Measurements from ENCODE around the gene MOB2. TPM values are rescaled to one million over a fixed set of nuclear protein-coding genes. Genes with fewer than 3 reads are reported as not detected.

Gene MOB2, protein sequence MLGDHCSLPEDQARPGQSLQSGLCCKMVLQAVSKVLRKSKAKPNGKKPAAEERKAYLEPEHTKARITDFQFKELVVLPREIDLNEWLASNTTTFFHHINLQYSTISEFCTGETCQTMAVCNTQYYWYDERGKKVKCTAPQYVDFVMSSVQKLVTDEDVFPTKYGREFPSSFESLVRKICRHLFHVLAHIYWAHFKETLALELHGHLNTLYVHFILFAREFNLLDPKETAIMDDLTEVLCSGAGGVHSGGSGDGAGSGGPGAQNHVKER
- 100 to 1,000 TPM in 2 of 4 donors, 10 to 100 TPM in 2; 59.6 to 103 (median 87.8) TPM for total RNA-seq

DNA sequence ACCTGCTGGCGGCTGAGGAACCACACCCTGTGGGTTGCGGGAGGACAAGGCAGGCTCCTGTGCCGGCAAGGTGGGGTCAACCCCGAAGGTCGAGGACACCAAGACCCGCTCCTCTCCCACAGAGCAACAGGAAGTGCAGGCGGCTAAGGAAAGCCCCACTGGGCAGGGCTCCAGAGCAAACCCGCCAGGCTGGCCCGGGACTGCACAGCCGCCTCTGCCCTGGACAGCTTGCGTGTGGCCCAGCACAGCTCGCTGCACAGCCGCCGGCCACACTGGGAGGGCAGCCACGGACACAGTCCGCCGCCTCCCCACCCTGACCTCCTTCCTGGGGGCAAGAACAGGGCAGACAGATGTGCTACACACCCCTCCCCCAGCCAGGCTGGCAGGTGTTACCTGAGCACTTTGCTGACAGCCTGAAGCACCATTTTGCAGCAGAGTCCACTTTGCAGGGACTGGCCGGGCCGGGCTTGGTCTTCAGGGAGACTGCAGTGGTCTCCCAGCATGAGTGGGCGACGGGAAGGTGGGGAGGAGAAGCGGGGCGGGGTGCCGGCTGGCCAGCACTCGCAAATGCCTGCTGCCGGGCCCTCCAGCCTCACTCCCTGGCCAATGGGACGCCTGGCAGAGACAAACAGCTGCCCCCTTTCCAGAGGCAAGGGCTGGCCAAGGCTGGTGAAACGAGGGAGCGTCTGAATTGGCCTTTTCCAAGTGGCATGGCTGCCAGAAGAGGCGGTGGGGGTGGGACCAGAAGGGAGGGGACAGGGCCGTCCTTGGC lies at the start of gene MOB2:
Gene MOB2, minus strand, starts transcription at position 726 of the 772 bp plus-strand sequence. Its CDS starts 223 bp downstream, at position 503.
- Histone ChIP-seq H3K4me1 (peaks cover 0 to 88% (median 76%) of the 10 kb centered on the region in 3 donors), H3K27ac (peak within 1 kb of the TSS; percentile 57 to 96 (median 93)), H3K36me3 (no peaks in the 10 kb centered on the region), H3K27me3 (no peaks in the 10 kb centered on the region), H3K4me3 (peak within 1 kb of the TSS; percentile 50 to 57), H3K9me3 (no peaks in the 10 kb centered on the region)
- TF ChIP-seq EP300 (IDR thresholded peaks at IDR 0.05): no peak
- TF ChIP-seq POLR2A (IDR thresholded peaks at IDR 0.05): peak in 1 of 2 donors; percentile 49
- TF ChIP-seq, protein P1, sequence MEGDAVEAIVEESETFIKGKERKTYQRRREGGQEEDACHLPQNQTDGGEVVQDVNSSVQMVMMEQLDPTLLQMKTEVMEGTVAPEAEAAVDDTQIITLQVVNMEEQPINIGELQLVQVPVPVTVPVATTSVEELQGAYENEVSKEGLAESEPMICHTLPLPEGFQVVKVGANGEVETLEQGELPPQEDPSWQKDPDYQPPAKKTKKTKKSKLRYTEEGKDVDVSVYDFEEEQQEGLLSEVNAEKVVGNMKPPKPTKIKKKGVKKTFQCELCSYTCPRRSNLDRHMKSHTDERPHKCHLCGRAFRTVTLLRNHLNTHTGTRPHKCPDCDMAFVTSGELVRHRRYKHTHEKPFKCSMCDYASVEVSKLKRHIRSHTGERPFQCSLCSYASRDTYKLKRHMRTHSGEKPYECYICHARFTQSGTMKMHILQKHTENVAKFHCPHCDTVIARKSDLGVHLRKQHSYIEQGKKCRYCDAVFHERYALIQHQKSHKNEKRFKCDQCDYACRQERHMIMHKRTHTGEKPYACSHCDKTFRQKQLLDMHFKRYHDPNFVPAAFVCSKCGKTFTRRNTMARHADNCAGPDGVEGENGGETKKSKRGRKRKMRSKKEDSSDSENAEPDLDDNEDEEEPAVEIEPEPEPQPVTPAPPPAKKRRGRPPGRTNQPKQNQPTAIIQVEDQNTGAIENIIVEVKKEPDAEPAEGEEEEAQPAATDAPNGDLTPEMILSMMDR (IDR thresholded peaks at IDR 0.05): peak in 2 of 4 experiments; percentile 21 to 23
- TF ChIP-seq POLR2AphosphoS5 (IDR thresholded peaks at IDR 0.05): peak; percentile 30
- peak; percentile 30 for ATAC-seq
- WGBS, 2 donors (ENCODE audit: low coverage in 1 of 2): 32% methylated on average over 5 of the region's 31 CpGs; no CpG with 5 or more reads in 1 of the 2 donors

DNA sequence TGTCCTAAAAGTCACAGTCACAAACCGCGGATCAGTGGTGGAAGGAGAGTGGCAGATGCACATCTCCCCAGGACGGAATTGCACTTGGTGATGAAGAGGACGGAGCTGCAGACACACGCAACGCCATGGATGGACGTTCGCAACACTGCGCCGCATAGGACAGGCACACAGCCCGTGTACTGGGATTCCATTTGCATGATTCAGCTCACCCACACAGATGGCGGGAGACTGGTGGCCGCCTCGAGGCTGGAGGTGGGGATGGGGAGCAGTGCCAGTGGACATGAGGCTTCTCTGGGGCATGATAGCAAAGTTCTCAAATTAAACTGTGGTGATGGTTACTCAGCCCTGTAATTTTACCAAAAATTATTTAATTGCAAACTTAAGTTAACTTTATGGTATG lies 48.1 kb upstream of the MOB2 start:
- no peak for ATAC-seq
- H3K27me3 ChIP-seq: peaks cover 10% of the 10 kb centered on the region
- no peak overlapping the region for H3K4me3 ChIP-seq
- no peak for TF ChIP-seq POLR2A (IDR thresholded peaks at IDR 0.05)
- no peak for TF ChIP-seq POLR2AphosphoS5 (IDR thresholded peaks at IDR 0.05)
- no peak for TF ChIP-seq EP300 (IDR thresholded peaks at IDR 0.05)
- TF ChIP-seq, protein P1 (IDR thresholded peaks at IDR 0.05): no peak
- H3K27ac ChIP-seq: peak overlapping the region in 1 of 4 donors; percentile 2
- no peaks in the 10 kb centered on the region for H3K9me3 ChIP-seq
- peaks cover 5 to 79% (median 48%) of the 10 kb centered on the region in 3 donors for H3K4me1 ChIP-seq
- 49 to 58% methylated on average over 7 to 8 of the region's 14 CpGs for WGBS, 2 donors (ENCODE audit: low coverage in 1 of 2)
- H3K36me3 ChIP-seq: peaks cover 0 to 24% of the 10 kb centered on the region in 2 donors

DNA sequence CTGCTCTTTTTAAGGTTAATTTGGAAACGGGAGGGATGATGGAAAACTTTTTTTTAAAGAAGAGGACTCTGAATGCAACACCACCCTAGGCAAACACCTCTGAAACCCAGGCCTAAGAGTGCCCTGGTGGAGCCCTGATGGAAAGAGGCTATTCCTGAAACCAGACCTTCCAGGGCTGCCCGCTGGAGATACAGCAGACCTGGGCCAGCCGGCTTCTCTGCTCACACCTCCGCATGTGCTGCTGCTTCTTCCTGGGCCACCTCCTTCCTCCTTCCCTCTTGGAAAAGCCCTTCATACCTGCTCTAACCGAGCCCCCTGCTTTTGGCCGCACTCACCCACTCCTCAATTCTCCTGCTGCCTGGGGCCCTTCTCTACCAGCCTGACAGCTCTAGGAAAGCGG lies 47.6 kb upstream of the MOB2 start:
- Histone ChIP-seq H3K4me3 (no peak overlapping the region), H3K36me3 (peaks cover 0 to 24% of the 10 kb centered on the region in 2 donors), H3K27ac (peak overlapping the region in 2 of 4 donors; percentile 2 to 29), H3K27me3 (peaks cover 5% of the 10 kb centered on the region), H3K9me3 (no peaks in the 10 kb centered on the region), H3K4me1 (peaks cover 5 to 84% (median 48%) of the 10 kb centered on the region in 3 donors)
- ATAC-seq: no peak
- TF ChIP-seq POLR2AphosphoS5 (IDR thresholded peaks at IDR 0.05) (no peak), POLR2A (IDR thresholded peaks at IDR 0.05) (no peak), EP300 (IDR thresholded peaks at IDR 0.05) (no peak)
- TF ChIP-seq, protein P1 (IDR thresholded peaks at IDR 0.05): no peak
- WGBS, 2 donors (ENCODE audit: low coverage in 1 of 2): 100% methylated on average over 2 to 3 of the region's 7 CpGs

DNA sequence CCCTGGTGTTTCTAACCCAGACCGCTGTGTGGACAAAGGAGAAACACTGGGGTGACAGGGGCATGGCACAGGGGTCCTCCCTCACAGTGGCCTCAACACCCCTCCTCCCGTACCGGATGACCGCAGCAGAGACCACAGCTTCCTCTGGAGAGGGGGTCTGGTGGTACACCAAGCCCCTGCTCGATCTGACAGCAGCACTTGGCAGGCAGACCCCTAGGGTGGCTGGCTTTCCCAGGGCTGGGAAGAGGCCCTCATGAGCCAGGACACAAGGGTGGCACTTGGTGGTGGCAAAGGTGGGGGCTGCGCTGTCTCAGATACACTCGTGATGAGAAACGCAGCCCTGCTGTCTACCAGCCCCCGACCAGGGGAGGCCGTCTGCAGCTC lies 46.8 kb upstream of the MOB2 start:
- no CpG with 5 or more reads among the region's 10 CpGs for WGBS, 2 donors (ENCODE audit: low coverage in 1 of 2)

More for the DNA sequence above, 46.8 kb upstream of the MOB2 start:
- no peak overlapping the region for H3K4me3 ChIP-seq
- H3K9me3 ChIP-seq: no peaks in the 10 kb centered on the region
- ATAC-seq: no peak
- H3K27ac ChIP-seq: peak overlapping the region in 3 of 4 donors; percentile 65 to 79 (median 66)
- TF ChIP-seq POLR2A (IDR thresholded peaks at IDR 0.05) (no peak), POLR2AphosphoS5 (IDR thresholded peaks at IDR 0.05) (no peak), EP300 (IDR thresholded peaks at IDR 0.05) (no peak)
- TF ChIP-seq, protein P1 (IDR thresholded peaks at IDR 0.05): no peak
- peaks cover 0 to 24% of the 10 kb centered on the region in 2 donors for H3K36me3 ChIP-seq
- H3K4me1 ChIP-seq: peaks cover 5 to 92% (median 56%) of the 10 kb centered on the region in 3 donors
- H3K27me3 ChIP-seq: peaks cover 4% of the 10 kb centered on the region

Measured in gastroesophageal sphincter (tissue), 4 donors.